ENCODE data around the gene PRDM5. TPM values are rescaled to one million over a fixed set of nuclear protein-coding genes. Genes with fewer than 3 reads are reported as not detected.

Gene PRDM5
- total RNA-seq, 6 experiments from 2014 or later: 0.20 to 0.64 (median 0.36) TPM

- Histone ChIP-seq H3K27me3 (peaks cover 0 to 6% of the 10 kb centered on the region in 2 donors), H3K36me3 (no peaks in the 10 kb centered on the region), H3K4me1 (no peaks in the 10 kb centered on the region), H3K27ac (no peak overlapping the region), H3K4me3 (no peak overlapping the region), H3K9me3 (no peaks in the 10 kb centered on the region)
- intact Hi-C loops (cut with DNase I): no loop called here
- TF ChIP-seq POLR2A (IDR thresholded peaks at IDR 0.05) (no peak), CTCF (IDR thresholded peaks at IDR 0.05) (no peak)
- DNase-seq (no peak), ATAC-seq (no peak)
- 60% methylated on average over 3 of the region's 3 CpGs for WGBS (ENCODE audit: insufficient coverage, low coverage, low lambda C conversion rate, missing lambda C conversion rate)
Measured at GRCh38 chr4:120924931-120925330, 2.4 kb upstream of the PRDM5 start.

GRCh38 chr4:120923207-120923522 lies 639 bp upstream of the PRDM5 start:
- Histone ChIP-seq H3K27ac (peak overlapping the region in 2 of 3 donors; percentile 53 to 55), H3K4me3 (peak overlapping the region in 2 of 3 donors; percentile 49 to 55), H3K4me1 (no peaks in the 10 kb centered on the region), H3K27me3 (peaks cover 0 to 6% of the 10 kb centered on the region in 2 donors), H3K9me3 (no peaks in the 10 kb centered on the region), H3K36me3 (no peaks in the 10 kb centered on the region)
- intact Hi-C loops (cut with DNase I): no loop called here
- ATAC-seq (no peak), DNase-seq (no peak)
- TF ChIP-seq POLR2A (IDR thresholded peaks at IDR 0.05): no peak
- TF ChIP-seq CTCF (IDR thresholded peaks at IDR 0.05): no peak
- 22% methylated on average over 12 of the region's 12 CpGs for WGBS (ENCODE audit: insufficient coverage, low coverage, low lambda C conversion rate, missing lambda C conversion rate)

GRCh38 chr4:120921456-120922380 lies 808 bp downstream of the PRDM5 start:
- intact Hi-C loops (cut with DNase I): no loop called here

GRCh38 chr4:120920666-120921065 lies 1.9 kb downstream of the PRDM5 start:
- Histone ChIP-seq H3K27me3 (peaks cover 0 to 6% of the 10 kb centered on the region in 2 donors), H3K36me3 (no peaks in the 10 kb centered on the region), H3K4me1 (no peaks in the 10 kb centered on the region), H3K4me3 (no peak overlapping the region), H3K9me3 (no peaks in the 10 kb centered on the region), H3K27ac (no peak overlapping the region)
- DNase-seq (no peak), ATAC-seq (no peak)
- TF ChIP-seq POLR2A (IDR thresholded peaks at IDR 0.05) (no peak), CTCF (IDR thresholded peaks at IDR 0.05) (no peak)
- 94% methylated on average over 2 of the region's 2 CpGs for WGBS (ENCODE audit: insufficient coverage, low coverage, low lambda C conversion rate, missing lambda C conversion rate)
- intact Hi-C loops (cut with DNase I): no loop called here

More at GRCh38 chr4:120921456-120922380, 808 bp downstream of the PRDM5 start:
- DNase-seq: peak; percentile 47 to 63 (median 60)
- TF ChIP-seq CTCF (IDR thresholded peaks at IDR 0.05) (no peak), POLR2A (IDR thresholded peaks at IDR 0.05) (no peak)
- peak; percentile 73 to 78 (median 76) for ATAC-seq
- Histone ChIP-seq H3K9me3 (no peaks in the 10 kb centered on the region), H3K27me3 (peaks cover 0 to 6% of the 10 kb centered on the region in 2 donors), H3K4me1 (no peaks in the 10 kb centered on the region), H3K36me3 (no peaks in the 10 kb centered on the region), H3K4me3 (peak overlapping the region; percentile 48 to 55 (median 49)), H3K27ac (peak overlapping the region; percentile 53 to 65 (median 55))
- 13% methylated on average over 21 of the region's 51 CpGs for WGBS (ENCODE audit: insufficient coverage, low coverage, low lambda C conversion rate, missing lambda C conversion rate)

Measured in right lobe of liver (tissue), 6 donors.